Muscle of leg (tissue), 11 donors: ENCODE measurements around the gene EBNA1BP2. TPM values are rescaled to one million over a fixed set of nuclear protein-coding genes. Genes with fewer than 3 reads are reported as not detected.

Source experiments
- DNase-seq: peaks from one replicate; pipeline ENCODE4 v3.0.0; 2013
- H3K27ac ChIP-seq: one replicate; pipeline ENCODE4 v1.5.1; 2013; ENCODE audit warnings: mild to moderate bottlenecking, low read length, control low read depth
- H3K27me3 ChIP-seq: one replicate; pipeline ENCODE4 v1.6.1; 2013; ENCODE audit warnings: low read length; ENCODE audit not compliant: control insufficient read depth, insufficient read depth
- H3K36me3 ChIP-seq: one replicate; pipeline ENCODE4 v1.6.1; 2013; ENCODE audit warnings: low read length; ENCODE audit not compliant: control insufficient read depth, insufficient read depth
- H3K4me1 ChIP-seq: one replicate; pipeline ENCODE4 v1.6.1; 2013; ENCODE audit warnings: low read length; ENCODE audit not compliant: control insufficient read depth, insufficient read depth
- H3K4me3 ChIP-seq: one replicate; pipeline ENCODE4 v1.5.1; 2013; ENCODE audit warnings: low read length, control low read depth
- H3K9me3 ChIP-seq: replicated peaks from 2 replicates; pipeline ENCODE4 v1.6.1; 2013; ENCODE audit warnings: low read depth, low read length; ENCODE audit not compliant: control insufficient read depth
- WGBS: methylation state at CpG from one replicate; pipeline ENCODE4 v1.1.5; 2013; ENCODE audit warnings: missing lambda C conversion rate; ENCODE audit not compliant: insufficient coverage; 5-methylcytosine and 5-hydroxymethylcytosine counted together
- polyA plus RNA-seq, 8 donors: library from polyadenylated mRNA; unstranded; fragments of 120-200 nt; gene quantifications; one replicate each; pipeline versions ENCODE4 v1.2.1 to v1.2.3, GENCODE V29; 2013; ENCODE audit warnings: inconsistent platforms in 1 of 8, low replicate concordance in 1 of 8; ENCODE audit not compliant: insufficient read length in 8 of 8, insufficient read depth in 1 of 8
- total RNA-seq: library from RNA; stranded (reverse); fragments of 120-200 nt; gene quantifications from one replicate; pipeline ENCODE4 v1.2.4, GENCODE V29; 2013

Gene EBNA1BP2
- total and polyA plus RNA-seq, 9 donors, result 35.8 to 43.6 (median 39.2) TPM

DNA sequence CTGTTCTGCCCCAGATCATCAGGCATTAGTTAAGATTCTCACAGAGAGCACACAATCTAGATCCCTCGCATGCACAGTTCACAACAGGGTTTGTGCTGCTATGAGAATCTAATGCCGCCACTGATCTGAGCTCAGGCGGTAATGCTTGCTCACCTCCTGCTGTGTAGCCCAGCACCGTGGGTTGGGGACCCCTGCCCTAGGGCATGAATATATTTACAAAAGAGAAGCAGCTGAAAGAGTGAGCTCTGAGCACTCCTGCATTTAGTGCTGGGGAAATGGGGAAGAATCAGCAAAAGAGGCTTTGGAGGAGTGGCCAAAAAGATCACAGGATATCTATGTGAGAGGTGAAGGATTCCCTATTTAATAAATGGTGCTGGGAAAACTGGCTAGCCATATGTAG is 5.6 kb upstream of the EBNA1BP2 start:
- no peak overlapping the region for H3K4me3 ChIP-seq
- no peaks in the 10 kb centered on the region for H3K9me3 ChIP-seq
- DNase-seq, result no peak
- WGBS, result 22% methylated on average over 3 of the region's 4 CpGs
- no peaks in the 10 kb centered on the region for H3K4me1 ChIP-seq
- peaks cover 17% of the 10 kb centered on the region for H3K27me3 ChIP-seq
- no peaks in the 10 kb centered on the region for H3K36me3 ChIP-seq
- H3K27ac ChIP-seq, result no peak overlapping the region

GRCh38 chr1:43174873-43175272 is 2.8 kb upstream of the EBNA1BP2 start:
- no peak overlapping the region for H3K4me3 ChIP-seq
- H3K36me3 ChIP-seq, result peaks cover 9% of the 10 kb centered on the region
- H3K27ac ChIP-seq, result no peak overlapping the region
- no peaks in the 10 kb centered on the region for H3K9me3 ChIP-seq
- H3K27me3 ChIP-seq, result peaks cover 17% of the 10 kb centered on the region
- DNase-seq, result no peak
- peaks cover 7% of the 10 kb centered on the region for H3K4me1 ChIP-seq
- WGBS, result no CpG with 5 or more reads among the region's 2 CpGs

DNA sequence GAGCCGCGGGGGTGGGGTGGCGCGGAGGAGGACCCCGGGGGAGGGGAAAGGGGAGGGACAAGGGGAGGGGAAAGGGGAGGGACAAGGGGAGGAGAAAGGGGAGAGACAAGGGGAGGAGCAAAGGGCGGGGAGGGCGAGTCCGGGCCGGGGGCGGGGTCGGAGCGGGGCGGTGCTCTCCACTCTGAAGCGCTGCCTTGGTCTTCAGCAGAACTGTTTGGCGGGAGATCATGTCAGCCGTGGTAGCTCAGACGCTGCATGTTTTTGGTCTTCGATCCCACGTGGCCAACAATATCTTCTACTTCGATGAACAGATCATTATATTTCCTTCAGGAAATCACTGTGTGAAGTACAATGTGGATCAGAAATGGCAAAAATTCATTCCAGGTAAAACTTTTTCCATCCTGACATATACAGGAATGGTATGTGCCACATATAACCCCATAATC is 460 bp upstream of the EBNA1BP2 start:
- Histone ChIP-seq H3K9me3 (no peaks in the 10 kb centered on the region), H3K27me3 (peaks cover 15% of the 10 kb centered on the region), H3K36me3 (peaks cover 25% of the 10 kb centered on the region), H3K27ac (peak overlapping the region; percentile 25), H3K4me1 (peaks cover 7% of the 10 kb centered on the region), H3K4me3 (peak overlapping the region; percentile 90)
- peak; percentile 85 for DNase-seq
- 0% methylated on average over 7 of the region's 20 CpGs for WGBS

GRCh38 chr1:43171312-43171875 is 696 bp downstream of the EBNA1BP2 start:
- Histone ChIP-seq H3K4me3 (peak overlapping the region; percentile 90), H3K4me1 (peaks cover 7% of the 10 kb centered on the region), H3K9me3 (no peaks in the 10 kb centered on the region), H3K36me3 (peaks cover 29% of the 10 kb centered on the region), H3K27me3 (peaks cover 6% of the 10 kb centered on the region), H3K27ac (no peak overlapping the region)
- no peak for DNase-seq
- WGBS, result 17% methylated on average over 15 of the region's 17 CpGs

DNA sequence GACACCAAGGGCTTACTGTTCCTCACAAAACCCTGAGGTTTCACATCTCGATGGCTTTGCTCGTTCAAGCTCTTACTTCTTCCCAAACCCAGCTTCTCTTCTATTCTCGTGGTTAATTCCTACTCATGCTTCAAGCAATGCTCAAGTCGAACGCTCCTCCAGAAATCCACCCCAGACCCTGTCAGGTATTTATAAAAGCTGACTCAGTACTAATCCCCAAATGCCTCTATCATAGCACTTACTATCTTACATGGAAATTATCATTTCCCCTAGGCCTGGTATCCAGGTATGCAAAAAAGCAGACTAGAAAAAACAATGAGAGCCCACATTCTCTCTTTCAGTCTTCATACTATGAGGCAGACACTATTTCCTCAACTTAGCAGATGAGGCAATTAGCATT is 6.3 kb downstream of the EBNA1BP2 start:
- 96% methylated on average over 5 of the region's 5 CpGs for WGBS
- no peaks in the 10 kb centered on the region for H3K4me1 ChIP-seq
- no peak overlapping the region for H3K4me3 ChIP-seq
- peaks cover 48% of the 10 kb centered on the region for H3K36me3 ChIP-seq
- H3K9me3 ChIP-seq, result no peaks in the 10 kb centered on the region
- DNase-seq, result no peak
- H3K27ac ChIP-seq, result no peak overlapping the region
- no peaks in the 10 kb centered on the region for H3K27me3 ChIP-seq

DNA sequence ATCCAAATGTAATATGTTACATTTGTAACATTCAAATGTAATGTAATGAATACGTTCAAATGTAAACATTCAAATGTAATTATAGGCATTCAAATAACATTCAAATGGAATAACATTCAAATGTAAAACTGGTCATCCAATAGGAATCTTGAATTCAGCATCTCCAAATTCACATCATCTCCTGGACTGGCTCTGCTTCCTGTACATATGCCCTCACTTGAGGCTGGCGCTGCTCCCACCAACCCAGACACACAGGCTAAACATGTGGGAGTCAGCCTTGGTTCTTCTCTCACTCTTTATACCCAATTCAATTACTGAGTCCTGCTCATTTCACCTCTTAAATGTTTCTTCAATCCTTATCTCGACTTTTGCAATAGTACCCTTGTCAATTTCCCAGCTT is 6.9 kb downstream of the EBNA1BP2 start:
- Histone ChIP-seq H3K4me1 (no peaks in the 10 kb centered on the region), H3K4me3 (no peak overlapping the region), H3K27me3 (no peaks in the 10 kb centered on the region), H3K9me3 (no peaks in the 10 kb centered on the region), H3K27ac (no peak overlapping the region), H3K36me3 (peaks cover 42% of the 10 kb centered on the region)
- 91% methylated on average over 2 of the region's 3 CpGs for whole genome bisulfite sequencing
- no peak for DNase-seq

DNA sequence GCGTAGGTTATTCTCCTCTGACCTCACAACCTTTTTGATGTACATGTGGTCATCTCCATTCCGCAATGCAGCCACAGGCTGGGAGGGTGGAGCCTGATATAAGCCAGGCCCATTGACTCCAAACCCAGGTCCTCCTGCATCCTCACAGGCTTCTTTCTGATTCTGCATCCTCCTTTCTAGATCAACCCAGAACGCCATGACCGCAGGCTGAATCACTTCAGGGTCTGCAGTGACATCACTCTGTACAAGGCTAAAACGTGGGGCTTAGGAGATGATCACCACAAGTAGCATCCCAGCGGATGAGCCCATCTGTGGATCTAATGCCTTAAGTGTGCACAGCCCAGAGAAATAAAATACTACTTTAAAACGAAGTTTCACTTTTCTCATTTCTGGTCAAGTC is 16.1 kb downstream of the EBNA1BP2 start:
- no peak for DNase-seq
- no peak overlapping the region for H3K4me3 ChIP-seq
- H3K9me3 ChIP-seq, result no peaks in the 10 kb centered on the region
- no peaks in the 10 kb centered on the region for H3K36me3 ChIP-seq
- peaks cover 3% of the 10 kb centered on the region for H3K27me3 ChIP-seq
- 90% methylated on average over 3 of the region's 7 CpGs for WGBS
- H3K4me1 ChIP-seq, result no peaks in the 10 kb centered on the region
- H3K27ac ChIP-seq, result no peak overlapping the region

DNA sequence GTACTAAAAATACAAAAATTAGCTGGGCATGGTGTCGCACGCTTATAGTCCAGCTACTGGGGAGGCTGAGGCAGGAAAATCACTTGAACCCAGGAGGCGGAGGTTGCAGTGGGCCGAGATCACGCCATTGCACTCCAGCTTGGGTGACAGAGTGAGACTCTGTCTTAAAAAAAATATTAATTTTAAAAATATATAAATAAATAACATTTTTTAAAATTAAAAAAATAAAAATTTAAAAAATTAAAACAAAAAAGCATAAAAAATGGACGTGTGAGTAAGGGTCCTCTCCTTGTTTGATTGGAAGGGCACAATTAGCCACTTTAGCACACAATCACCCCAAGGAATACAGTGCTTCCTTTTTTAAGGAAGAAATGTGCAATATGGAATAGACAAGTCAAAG is 18.6 kb downstream of the EBNA1BP2 start:
- Histone ChIP-seq H3K9me3 (no peaks in the 10 kb centered on the region), H3K4me1 (peaks cover 2% of the 10 kb centered on the region), H3K36me3 (no peaks in the 10 kb centered on the region), H3K4me3 (no peak overlapping the region), H3K27me3 (peaks cover 15% of the 10 kb centered on the region), H3K27ac (no peak overlapping the region)
- DNase-seq, result no peak
- WGBS, result no CpG with 5 or more reads among the region's 6 CpGs

DNA sequence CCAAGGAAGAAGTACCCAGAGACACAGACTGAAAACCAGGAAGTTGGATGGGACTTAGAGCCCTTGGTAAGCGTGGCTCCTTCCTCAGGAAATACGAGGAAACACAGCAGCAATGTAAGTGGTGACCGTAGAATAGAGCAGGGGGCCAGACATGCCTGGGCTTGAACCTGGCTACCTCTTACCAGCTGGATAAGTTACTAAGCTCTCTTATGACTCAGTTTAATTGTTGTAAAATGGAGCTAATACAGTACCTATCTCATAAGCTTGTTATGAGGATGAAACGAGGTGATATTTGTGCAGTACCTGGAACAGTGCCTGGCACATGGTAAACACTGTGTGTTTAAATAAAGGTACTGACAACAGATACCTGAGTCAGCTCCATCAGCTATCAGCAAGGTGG is 19.2 kb downstream of the EBNA1BP2 start:
- H3K9me3 ChIP-seq, result no peaks in the 10 kb centered on the region
- H3K4me1 ChIP-seq, result peaks cover 6% of the 10 kb centered on the region
- H3K4me3 ChIP-seq, result no peak overlapping the region
- peaks cover 19% of the 10 kb centered on the region for H3K27me3 ChIP-seq
- H3K27ac ChIP-seq, result no peak overlapping the region
- H3K36me3 ChIP-seq, result no peaks in the 10 kb centered on the region
- DNase-seq, result no peak
- 80% methylated on average over 2 of the region's 4 CpGs for WGBS

GRCh38 chr1:43149889-43150288 is 22.2 kb downstream of the EBNA1BP2 start:
- Histone ChIP-seq H3K36me3 (no peaks in the 10 kb centered on the region), H3K27ac (no peak overlapping the region), H3K27me3 (peaks cover 27% of the 10 kb centered on the region), H3K4me3 (no peak overlapping the region), H3K4me1 (peaks cover 12% of the 10 kb centered on the region), H3K9me3 (no peaks in the 10 kb centered on the region)
- 66% methylated on average over 2 of the region's 5 CpGs for WGBS
- no peak for DNase-seq
